SIG-M5 (cell line): ENCODE data around the gene ALDH1A1.

Experiments used
- DNase-seq: peaks from one replicate; lab custom pipeline; 2025; lab: John Stamatoyannopoulos, UW

Gene ALDH1A1

DNA sequence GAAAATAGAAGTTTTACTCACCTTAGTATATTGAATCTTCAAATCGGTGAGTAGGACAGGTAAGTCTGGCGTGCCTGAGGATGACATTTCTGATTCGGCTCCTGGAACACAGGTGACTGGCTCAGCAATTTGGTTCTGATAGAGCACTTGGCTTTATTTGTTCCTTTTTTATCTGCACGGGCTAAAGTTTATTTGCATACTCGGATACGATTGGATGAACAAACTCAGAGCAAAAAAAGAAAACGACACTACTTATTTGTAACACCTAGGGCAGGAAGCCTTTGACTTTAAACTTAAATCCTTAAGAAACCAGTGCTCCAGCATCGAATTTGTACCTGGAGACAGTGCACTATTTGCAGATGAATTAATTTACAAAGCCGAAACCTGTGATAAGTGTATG lies at the start of gene ALDH1A1:
Gene ALDH1A1, minus strand, starts transcription at position 140 of the 400 bp plus-strand sequence. Its CDS starts 53 bp downstream, at position 87.
- no peak for DNase-seq

DNA sequence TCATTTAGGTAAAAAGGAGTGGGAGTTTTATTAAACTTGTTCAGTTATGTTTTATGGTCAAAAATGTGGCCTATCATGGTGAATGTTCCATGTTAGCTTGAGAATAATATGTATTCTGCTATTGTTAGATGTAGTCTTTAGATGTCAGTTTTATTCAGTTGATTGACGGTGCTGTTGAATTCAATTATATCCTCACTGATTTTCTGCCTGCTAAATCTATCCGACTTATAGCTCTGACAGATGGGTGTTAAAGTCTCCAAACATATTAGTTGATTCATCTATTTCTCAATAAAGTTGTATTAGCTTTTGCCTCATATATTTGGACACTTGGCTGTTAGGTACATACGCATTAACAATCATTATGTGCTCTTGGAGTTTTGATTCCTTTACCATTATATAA lies 49.0 kb upstream of the ALDH1A1 start:
- DNase-seq, result no peak

GRCh38 chr9:72998363-72998762 lies 45.5 kb upstream of the ALDH1A1 start:
- DNase-seq, result no peak

DNA sequence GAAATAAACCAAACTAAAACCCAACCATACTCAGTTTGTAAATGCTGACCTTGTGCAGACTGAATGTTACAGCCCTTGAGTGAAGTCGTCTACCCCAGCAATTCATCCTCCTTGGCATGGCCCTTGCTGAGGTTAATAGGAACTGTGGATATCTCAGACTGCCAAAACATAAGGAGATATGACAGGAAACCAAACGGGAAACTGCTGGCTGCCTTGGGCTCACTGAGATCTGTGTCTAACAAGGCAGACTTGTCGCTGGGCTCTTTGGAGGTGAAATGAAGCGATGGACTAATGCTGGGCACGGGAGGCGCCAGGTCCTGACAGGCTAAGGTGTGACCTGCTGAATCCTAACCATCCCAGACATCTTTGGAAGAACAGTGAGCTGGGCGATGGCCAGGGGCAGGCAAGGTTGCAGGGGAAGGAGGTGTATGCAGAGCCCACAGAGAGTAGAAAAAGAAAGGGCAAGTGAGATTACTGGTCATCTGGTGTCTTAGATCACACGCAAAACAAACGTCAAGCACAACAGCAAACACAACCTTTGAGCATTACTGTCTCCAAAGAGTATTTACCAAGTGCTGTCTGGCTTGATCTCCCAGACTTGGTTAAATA lies 44.6 kb upstream of the ALDH1A1 start:
- no peak for DNase-seq

- DNase-seq, result no peak
These were observed 43.9 kb upstream of the ALDH1A1 start for GRCh38 chr9:72996684-72997314.

- DNase-seq, result no peak
These were observed 43.3 kb upstream of the ALDH1A1 start for GRCh38 chr9:72996114-72996513.

GRCh38 chr9:72995131-72996024 lies 42.5 kb upstream of the ALDH1A1 start:
- DNase-seq, result no peak

- no peak for DNase-seq
These were observed 38.9 kb upstream of the ALDH1A1 start for GRCh38 chr9:72991772-72992171.

GRCh38 chr9:72990397-72991182 lies 37.7 kb upstream of the ALDH1A1 start:
- no peak for DNase-seq

- no peak for DNase-seq
These were observed 33.8 kb upstream of the ALDH1A1 start for GRCh38 chr9:72986522-72987116.

GRCh38 chr9:72985746-72986145 lies 32.9 kb upstream of the ALDH1A1 start:
- DNase-seq, result no peak

GRCh38 chr9:72984991-72985390 lies 32.1 kb upstream of the ALDH1A1 start:
- no peak for DNase-seq

GRCh38 chr9:72984226-72984947 lies 31.5 kb upstream of the ALDH1A1 start:
- DNase-seq, result no peak

DNA sequence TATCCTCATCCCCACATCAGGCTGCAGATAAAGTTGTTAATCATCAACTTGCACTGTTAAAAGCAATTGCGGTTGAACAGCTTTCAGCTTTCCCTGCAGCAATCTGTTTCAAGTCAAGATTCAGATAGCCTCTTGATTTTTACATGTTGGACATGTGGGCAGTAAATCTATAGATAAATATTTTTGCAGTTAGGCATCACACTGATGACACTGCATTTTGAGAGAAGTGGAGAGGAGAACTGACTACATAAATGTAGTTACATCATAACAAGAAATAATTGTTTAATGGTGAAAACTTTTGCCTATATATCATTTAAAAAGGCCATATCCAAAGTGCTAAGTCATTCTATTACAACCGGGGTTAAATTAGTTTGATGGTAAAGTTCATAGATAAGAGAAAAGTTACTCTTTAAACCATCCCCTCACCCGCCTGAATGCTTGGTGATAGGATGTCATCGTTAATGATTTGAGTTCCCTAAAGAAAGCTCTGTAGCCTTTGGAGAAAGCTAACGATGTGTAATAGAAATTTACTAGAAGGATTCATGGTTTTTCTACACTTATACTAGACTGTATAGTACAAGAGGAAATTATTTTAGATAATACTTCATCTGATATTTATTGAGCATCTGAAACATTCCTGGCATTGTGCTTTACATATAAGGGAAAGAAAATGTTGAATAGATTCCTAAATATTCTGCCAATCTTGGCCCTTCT lies 30.8 kb upstream of the ALDH1A1 start:
- DNase-seq, result no peak

DNA sequence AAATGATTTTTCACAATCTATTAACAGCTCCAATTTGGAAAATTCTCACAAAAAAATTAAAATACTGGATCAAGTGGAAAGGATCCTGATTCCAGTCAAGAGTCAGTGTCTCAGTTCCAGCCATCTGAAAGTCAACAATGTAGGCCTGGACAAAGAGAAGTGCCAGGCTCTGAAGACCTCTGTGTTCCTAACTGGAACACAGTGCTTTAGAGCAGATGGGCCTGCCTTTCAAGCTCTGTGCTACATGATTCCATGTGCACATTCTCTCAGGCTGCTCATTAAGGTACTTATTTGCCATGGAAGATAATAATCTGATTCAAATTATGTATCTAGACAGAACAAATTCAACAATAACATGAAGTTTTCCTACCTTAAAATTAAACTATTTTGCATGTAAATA lies 30.2 kb upstream of the ALDH1A1 start:
- no peak for DNase-seq

DNA sequence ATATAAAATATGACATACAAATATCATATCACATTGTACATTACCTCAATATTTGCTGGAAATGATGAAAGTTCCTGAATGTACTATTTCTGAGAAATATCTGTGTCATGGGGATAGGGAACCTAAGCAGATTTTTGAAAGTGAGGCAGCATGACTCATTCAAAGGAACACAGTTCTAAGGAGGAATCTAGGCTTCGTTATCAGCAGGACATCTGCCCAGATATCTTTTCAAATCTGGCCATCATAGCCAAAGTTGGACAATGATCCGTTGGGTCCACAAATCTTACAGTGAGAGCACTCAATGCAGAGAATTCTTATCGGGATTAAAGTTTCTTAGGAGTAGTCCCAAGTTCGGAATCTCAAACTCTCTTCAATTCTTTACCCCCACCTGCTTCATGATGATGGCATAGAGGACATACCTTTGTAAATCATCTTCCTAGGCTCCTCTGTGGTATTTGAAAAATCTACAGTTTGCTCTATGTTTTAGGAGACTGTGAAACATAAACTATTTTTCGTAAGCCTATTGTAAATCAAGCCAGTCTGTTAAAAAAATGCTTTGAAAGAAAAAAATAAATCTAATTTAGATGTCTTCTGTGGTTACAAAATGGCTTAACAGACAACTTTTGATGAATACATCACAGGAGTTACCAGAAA lies 29.4 kb upstream of the ALDH1A1 start:
- DNase-seq, result no peak

GRCh38 chr9:72981433-72981832 lies 28.6 kb upstream of the ALDH1A1 start:
- DNase-seq, result no peak

- no peak for DNase-seq
These were observed 27.9 kb upstream of the ALDH1A1 start for GRCh38 chr9:72980600-72981265.

DNA sequence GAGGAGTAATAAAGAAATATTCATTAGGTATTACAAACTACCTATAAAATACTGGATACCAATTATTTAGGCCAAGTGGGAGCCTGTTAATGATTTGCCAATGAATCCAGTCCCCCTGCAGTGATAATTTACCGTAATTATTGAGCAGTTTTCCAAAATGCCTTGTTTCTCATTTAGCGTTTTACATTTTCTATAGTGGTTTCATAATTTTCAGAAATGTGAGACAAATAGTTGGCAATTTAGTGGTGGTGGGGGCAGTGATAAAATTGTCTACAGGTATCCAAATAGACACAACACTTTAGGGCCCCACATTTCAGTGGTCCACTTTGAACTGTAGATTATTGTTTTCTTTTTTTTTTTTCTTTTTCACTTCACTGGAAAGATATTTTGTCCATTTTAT lies 27.3 kb upstream of the ALDH1A1 start:
- no peak for DNase-seq
